ENCODE results near the gene SIGLEC14. TPM values are rescaled to one million over a fixed set of nuclear protein-coding genes. Genes with fewer than 3 reads are reported as not detected.

The SIGLEC14 gene
- polyA plus RNA-seq, 2 of the 4 experiments (the other 2 are of a cell fraction) = 0.03 TPM; not detected in 1

- CTCF ChIA-PET = interaction anchor here (0.6 to 1.2 kb wide), 4 partner anchors 42 to 243 kb away, joined by 3 to 5 read pairs (median 4); no protein-coding TSS in a partner anchor
- H3K4me1 ChIP-seq = 0 out of 3 replicates have a peak, but pooled peaks cover 3% of the 10 kb centered on the region
- WGBS (ENCODE audit: missing lambda C conversion rate) = 70% methylated on average over 8 of the region's 8 CpGs
- POLR2A ChIA-PET = interaction anchor here (1.5 kb wide), 1 partner anchor 24 kb away, joined by 6 read pairs; the partner anchor contains the start of gene ZNF175
- H3K4me3 ChIP-seq = peak overlapping the region; percentile 68
- H3K4me2 ChIP-seq = peak overlapping the region; percentile 78
- H3K9me3 ChIP-seq = peaks cover 55% of the 10 kb centered on the region
- FAIRE-seq (no peak), ATAC-seq (no peak), DNase-seq (ENCODE audit: low read depth in 1 of 2, low spot score in 1 of 2) (no peak)
- H3K27ac ChIP-seq = no peak overlapping the region
- TF ChIP-seq JUN (IDR thresholded peaks at IDR 0.05) (no peak), EHMT2 (IDR thresholded peaks at IDR 0.05; ENCODE audit: low read depth) (no peak), ESRRA (IDR thresholded peaks at IDR 0.05; ENCODE audit: borderline replicate concordance, low read length) (no peak), JUNB (IDR thresholded peaks at IDR 0.05) (no peak), TFCP2L1 (CRISPR knock-in tag; IDR thresholded peaks at IDR 0.05) (no peak), HOXA7 (CRISPR knock-in tag; IDR thresholded peaks at IDR 0.05) (no peak), MYC (IDR thresholded peaks at IDR 0.05; ENCODE audit: borderline replicate concordance, low read length) (no peak), GATA3 (IDR thresholded peaks at IDR 0.05; ENCODE audit: borderline replicate concordance) (no peak)
Measured at GRCh38 chr19:51595190-51596175, 51.1 kb downstream of the SIGLEC14 start.

GRCh38 chr19:51594774-51595109 is 51.9 kb downstream of the SIGLEC14 start:
- TF ChIP-seq MAX (IDR thresholded peaks at IDR 0.05) (no peak), PHF8 (IDR thresholded peaks at IDR 0.05; ENCODE audit: borderline replicate concordance, low read depth) (peak; percentile 11; the same call in 1 of the 2 replicates), MAZ (IDR thresholded peaks at IDR 0.05; ENCODE audit: borderline replicate concordance, low read depth, low read length) (no peak), ZNF302 (CRISPR knock-in tag; IDR thresholded peaks at IDR 0.05) (no peak)
- ChIA-PET CTCF (interaction anchor here (0.9 kb wide), 1 partner anchor 173 kb away, joined by 3 read pairs; no protein-coding TSS in a partner anchor), POLR2A (interaction anchor here (1.5 kb wide), 1 partner anchor 24 kb away, joined by 6 read pairs; the partner anchor contains the start of gene ZNF175)
- 0 out of 3 replicates have a peak, but pooled peaks cover 3% of the 10 kb centered on the region for H3K4me1 ChIP-seq
- FAIRE-seq (no peak), ATAC-seq (peak; percentile 69 to 71; a peak in 5 of 6 replicates), DNase-seq (ENCODE audit: low read depth in 1 of 2, low spot score in 1 of 2) (no peak)
- 8% methylated on average over 6 of the region's 6 CpGs for WGBS (ENCODE audit: missing lambda C conversion rate)
- H3K27ac ChIP-seq = peak overlapping the region; percentile 65 to 82
- peaks cover 56% of the 10 kb centered on the region for H3K9me3 ChIP-seq
- peak overlapping the region; percentile 78 for H3K4me2 ChIP-seq
- H3K4me3 ChIP-seq = peak overlapping the region; percentile 68

- Histone ChIP-seq H3K4me2 (peak overlapping the region; percentile 78), H3K4me1 (0 out of 3 replicates have a peak, but pooled peaks cover 3% of the 10 kb centered on the region), H3K27ac (peak overlapping the region; percentile 65 to 82), H3K9me3 (peaks cover 60% of the 10 kb centered on the region), H3K4me3 (peak overlapping the region; percentile 68)
- FAIRE-seq (peak; percentile 98), ATAC-seq (peak; percentile 98 to 100), DNase-seq (ENCODE audit: low read depth in 1 of 2, low spot score in 1 of 2) (peak; percentile 96 to 98)
- CTCF ChIA-PET = interaction anchor here (0.9 kb wide), 1 partner anchor 173 kb away, joined by 3 read pairs; no protein-coding TSS in a partner anchor
- 5% methylated on average over 57 of the region's 61 CpGs for WGBS (ENCODE audit: missing lambda C conversion rate)
- POLR2A ChIA-PET = interaction anchor here (1.5 kb wide), 1 partner anchor 23 kb away, joined by 6 read pairs; the partner anchor contains the start of gene ZNF175
- TF ChIP-seq POLR2A (IDR thresholded peaks at IDR 0.05; ENCODE audit: low read length) = peak; percentile 26; the same call in 1 of the 2 replicates
- no peak for TF ChIP-seq TFCP2L1 (CRISPR knock-in tag; IDR thresholded peaks at IDR 0.05)
- no peak for TF ChIP-seq CHD4 (IDR thresholded peaks at IDR 0.05; ENCODE audit: borderline replicate concordance)
- TF ChIP-seq ZNF302 (CRISPR knock-in tag; IDR thresholded peaks at IDR 0.05) = no peak
- no peak for TF ChIP-seq HES2 (IDR thresholded peaks at IDR 0.05)
- TF ChIP-seq CEBPB (IDR thresholded peaks at IDR 0.05) = no peak
- no peak for TF ChIP-seq RFX5 (IDR thresholded peaks at IDR 0.05)
- TF ChIP-seq ELK1 (IDR thresholded peaks at IDR 0.05; ENCODE audit: low read depth, low read length) = no peak
- TF ChIP-seq TP53 (CRISPR knock-in tag; IDR thresholded peaks at IDR 0.05) = no peak
- no peak for TF ChIP-seq KDM5A (IDR thresholded peaks at IDR 0.05)
- peak; percentile 62 for TF ChIP-seq MAX (IDR thresholded peaks at IDR 0.05)
- TF ChIP-seq CBX8 (IDR thresholded peaks at IDR 0.05) = no peak
- no peak for TF ChIP-seq REST (IDR thresholded peaks at IDR 0.05)
- no peak for TF ChIP-seq MAFK (IDR thresholded peaks at IDR 0.05; ENCODE audit: partially characterized antibody)
- TF ChIP-seq HOXA7 (CRISPR knock-in tag; IDR thresholded peaks at IDR 0.05) = no peak
- TF ChIP-seq EHMT2 (IDR thresholded peaks at IDR 0.05; ENCODE audit: low read depth) = no peak
- peak; percentile 33; the same call in 1 of the 2 replicates for TF ChIP-seq MYC (IDR thresholded peaks at IDR 0.05; ENCODE audit: borderline replicate concordance, low read length)
- TF ChIP-seq EP300 (IDR thresholded peaks at IDR 0.05) = no peak
Measured at GRCh38 chr19:51593969-51594773, 52.5 kb downstream of the SIGLEC14 start.
